GM18858 (cell line): ENCODE results near the gene BIRC2.

ENCODE experiments used
- ATAC-seq: cut with Tn5 transposase; IDR thresholded peaks from one replicate; pipeline ENCODE4 v1.9.1; 2021; ENCODE audit not compliant: unreplicated experiment

The BIRC2 gene

GRCh38 chr11:102399189-102399588 lies 52.2 kb downstream of the BIRC2 start:
- ATAC-seq, result no peak

DNA sequence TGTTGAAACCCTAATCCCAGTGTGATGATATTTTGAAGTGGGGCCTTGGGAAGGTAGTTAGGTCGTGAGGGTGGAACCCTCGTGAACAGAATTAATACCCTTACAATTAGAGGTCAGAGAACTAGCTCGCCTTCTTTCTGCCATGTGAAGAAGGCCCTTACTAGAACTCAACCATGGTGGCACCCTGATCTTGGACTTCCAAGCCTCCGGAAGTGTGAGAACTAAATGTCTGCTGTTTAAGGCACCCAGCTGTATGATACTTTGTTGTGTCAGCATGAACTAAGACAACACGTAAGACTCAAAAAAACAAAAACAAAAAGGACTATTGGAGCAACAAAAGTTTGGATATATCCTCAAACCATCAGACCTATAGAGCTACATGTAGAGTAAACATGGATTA lies 53.6 kb downstream of the BIRC2 start:
- ATAC-seq, result no peak

DNA sequence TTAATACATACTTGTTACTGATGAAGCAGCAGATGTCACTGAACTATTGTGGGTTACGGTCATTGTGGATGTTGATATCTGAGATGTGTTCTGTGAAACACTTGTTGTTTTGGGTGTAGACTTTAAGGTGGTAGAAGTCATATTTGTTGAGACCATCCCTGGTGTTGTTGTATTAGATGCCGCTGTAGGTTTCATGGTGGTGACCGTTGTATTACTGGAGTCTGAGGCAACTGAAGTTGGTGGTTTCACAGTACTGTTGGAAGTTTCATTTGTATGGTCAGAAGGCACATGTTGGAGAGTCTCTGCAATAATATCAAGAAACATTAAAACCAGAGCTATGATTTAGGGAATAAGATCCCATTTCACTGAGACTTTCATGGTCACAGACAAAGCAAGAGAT lies 54.9 kb downstream of the BIRC2 start:
- no peak for ATAC-seq

- ATAC-seq, result no peak
Measured at GRCh38 chr11:102402548-102402947, 55.5 kb downstream of the BIRC2 start.

GRCh38 chr11:102405501-102405900 lies 58.5 kb downstream of the BIRC2 start:
- no peak for ATAC-seq

- no peak for ATAC-seq
Measured at GRCh38 chr11:102406099-102406498, 59.1 kb downstream of the BIRC2 start.

- ATAC-seq, result no peak
Measured at GRCh38 chr11:102407901-102408300, 60.9 kb downstream of the BIRC2 start.

DNA sequence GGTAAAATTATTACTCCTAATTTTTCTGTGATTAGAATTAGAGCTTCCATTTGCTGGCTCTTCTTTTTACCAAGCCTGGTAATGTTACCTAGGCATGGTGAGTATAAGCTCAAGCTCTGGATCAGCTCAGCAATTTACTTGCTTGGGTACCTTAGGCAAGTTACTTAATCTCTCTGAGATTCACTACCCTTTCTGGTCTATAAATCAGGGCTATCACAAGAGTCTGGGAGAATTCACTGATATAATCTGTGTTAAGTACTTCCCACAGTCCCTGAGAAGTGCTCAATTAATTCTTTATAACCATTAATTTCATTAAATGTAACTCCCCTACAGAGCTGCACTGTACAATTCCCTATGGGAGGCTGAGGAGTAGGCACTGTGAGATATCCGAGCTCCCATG lies 61.3 kb downstream of the BIRC2 start:
- ATAC-seq, result no peak

DNA sequence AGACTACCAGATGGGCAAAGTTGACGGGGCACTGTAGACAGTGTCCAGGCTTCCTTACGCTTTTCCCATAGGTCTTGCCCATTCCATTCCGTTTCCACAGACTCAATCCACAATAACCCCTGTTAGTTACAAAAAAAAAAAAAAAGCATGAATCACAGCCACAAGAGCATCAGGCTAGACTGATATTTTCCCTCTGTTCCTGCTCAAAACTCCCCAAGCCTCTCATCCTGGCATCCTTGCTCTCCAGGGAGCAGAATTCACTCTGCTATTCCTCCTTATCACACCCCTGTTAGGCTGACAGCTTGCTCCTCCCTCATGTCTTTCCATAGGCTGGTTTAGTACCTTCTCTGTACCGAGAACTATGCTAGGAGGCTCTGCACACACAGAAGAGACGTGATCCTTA lies 63.4 kb downstream of the BIRC2 start:
- ATAC-seq, result no peak

DNA sequence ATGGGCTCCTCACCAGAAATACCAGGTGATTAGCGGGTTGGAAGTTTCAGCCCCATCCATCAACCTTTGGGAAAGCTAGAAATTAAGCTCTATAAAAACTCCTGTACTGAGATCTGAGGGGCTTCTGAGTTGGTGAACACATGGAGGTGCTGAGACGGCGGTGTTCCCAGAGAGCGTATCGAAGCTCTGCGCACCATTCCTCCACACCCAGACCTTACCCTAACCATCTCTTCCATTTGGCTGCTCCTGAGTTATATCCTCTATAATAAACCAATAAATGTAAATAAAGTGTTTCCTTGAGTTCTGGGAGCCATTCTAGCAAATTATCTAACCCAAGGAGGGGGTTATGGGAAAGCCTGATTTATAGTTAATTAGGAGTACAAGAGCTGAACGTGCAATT lies 64.1 kb downstream of the BIRC2 start:
- ATAC-seq, result no peak

- ATAC-seq, result no peak
Measured at GRCh38 chr11:102413497-102413896, 66.5 kb downstream of the BIRC2 start.

DNA sequence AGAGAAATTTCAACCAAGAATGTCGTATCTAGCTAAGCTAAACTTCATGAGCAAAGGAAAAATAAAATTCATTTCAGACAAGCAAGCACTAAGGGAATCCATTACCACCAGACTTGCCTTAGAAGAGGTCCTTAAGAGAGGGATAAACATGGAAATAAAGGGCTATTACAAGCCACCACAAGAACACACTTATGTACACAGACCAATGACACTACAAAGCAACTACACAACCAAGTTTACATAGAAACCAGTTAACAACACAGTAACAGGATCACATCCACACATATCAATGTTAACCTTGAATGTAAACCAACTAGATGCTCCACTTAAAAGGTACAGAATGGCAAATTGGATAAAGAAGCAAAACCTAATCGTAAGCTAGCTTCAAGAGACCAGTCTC lies 67.5 kb downstream of the BIRC2 start:
- ATAC-seq, result no peak

GRCh38 chr11:102415304-102415916 lies 68.4 kb downstream of the BIRC2 start:
- no peak for ATAC-seq

GRCh38 chr11:102416976-102417375 lies 70.0 kb downstream of the BIRC2 start:
- ATAC-seq, result no peak

DNA sequence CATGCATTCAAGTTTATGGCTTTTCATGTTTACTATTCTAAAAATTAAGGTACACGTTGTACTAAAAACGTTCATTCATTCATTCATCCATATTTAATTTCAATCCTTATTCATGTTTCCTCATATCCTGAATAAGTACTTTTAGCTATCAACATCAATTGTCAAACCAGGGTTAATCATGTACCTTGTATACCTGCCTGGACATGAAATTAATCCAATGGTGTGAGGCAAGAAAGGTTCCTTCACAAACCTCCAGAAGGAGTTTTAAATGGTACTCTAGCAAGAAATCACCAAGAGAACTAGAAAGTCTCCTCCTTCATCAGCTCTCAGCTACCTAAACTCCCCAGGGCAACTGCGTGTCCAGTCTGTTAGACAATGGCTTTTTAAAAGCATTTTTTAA lies 72.2 kb downstream of the BIRC2 start:
- ATAC-seq, result no peak

GRCh38 chr11:102420547-102420946 lies 73.5 kb downstream of the BIRC2 start:
- peak; percentile 78 for ATAC-seq

- no peak for ATAC-seq
Measured at GRCh38 chr11:102421261-102421660, 74.2 kb downstream of the BIRC2 start.

GRCh38 chr11:102422817-102423712 lies 76.1 kb downstream of the BIRC2 start:
- no peak for ATAC-seq

DNA sequence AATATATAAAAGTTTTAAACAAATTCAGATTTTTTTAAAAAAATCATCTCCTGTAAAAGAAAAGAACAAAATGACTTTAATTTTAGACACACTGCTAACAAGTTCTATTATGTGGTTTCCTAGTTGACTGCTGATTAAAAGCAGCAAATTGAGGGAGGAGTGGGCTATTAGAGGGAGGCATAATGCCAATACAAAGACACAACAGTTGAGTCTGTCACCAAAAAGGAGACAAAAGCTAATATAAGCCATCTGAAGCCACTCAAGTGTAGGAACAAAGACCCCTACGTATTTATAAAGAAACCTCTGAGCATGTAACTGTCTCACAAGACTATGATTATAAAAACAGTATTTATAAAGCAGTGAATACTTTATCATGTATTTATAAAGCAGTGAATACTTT lies 76.9 kb downstream of the BIRC2 start:
- no peak for ATAC-seq

DNA sequence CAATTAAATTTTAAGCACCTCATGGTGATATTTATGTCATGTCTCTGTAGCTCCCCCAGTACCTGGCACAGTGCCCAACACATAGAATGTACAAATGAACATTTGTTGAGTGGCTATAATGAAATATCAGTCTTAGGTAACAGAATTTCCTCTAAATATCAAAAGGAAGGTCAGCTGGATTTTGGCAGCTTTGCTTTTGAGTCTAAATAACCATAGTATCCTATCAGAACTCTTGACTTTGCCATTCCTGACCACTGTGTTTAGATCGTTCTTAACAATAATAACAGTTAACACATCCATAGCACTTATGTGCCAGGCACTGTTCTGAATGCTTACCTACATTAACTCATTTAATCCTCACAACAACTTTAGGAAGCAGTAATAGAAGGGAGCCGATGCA lies 79.0 kb downstream of the BIRC2 start:
- no peak for ATAC-seq

DNA sequence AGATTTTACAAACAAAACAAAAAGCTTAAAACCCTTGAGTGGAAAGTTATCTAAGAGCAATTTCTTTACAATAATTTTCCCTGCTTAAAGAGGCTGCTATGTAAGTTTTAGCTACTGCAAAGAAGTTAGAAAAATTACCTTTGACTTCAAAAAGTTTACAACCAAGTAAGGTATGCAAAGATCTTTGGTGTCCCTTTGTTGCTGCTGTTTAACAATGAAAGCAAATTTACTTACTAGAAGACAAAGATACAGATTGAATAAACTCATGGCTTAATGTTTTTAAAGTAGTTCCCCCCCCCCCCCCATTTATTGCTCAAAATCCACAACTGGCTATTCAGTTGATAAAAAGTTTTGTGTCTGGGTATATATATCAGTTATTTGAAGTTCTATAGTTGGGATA lies 79.6 kb downstream of the BIRC2 start:
- no peak for ATAC-seq

DNA sequence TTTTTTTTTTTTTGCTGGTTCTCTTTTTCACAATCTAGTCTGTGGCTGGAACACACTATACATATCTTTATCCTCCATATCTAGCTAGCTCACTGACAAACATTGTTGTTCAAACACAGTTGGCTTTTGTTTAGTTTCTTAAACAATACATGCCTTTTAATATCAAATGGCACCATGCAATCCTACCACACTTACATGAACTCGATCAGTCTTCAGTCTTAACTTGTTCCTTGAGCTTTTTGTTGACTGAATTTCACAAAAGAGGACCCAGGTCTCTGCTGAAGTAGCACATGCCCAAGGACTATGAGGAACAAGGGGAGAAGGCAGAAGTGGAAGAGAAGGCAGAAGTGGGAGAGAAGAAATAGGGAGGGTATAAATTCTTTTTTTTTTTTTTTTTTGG lies 80.1 kb downstream of the BIRC2 start:
- ATAC-seq, result no peak
